Measurements from ENCODE around the gene SMARCC2. TPM values are rescaled to one million over a fixed set of nuclear protein-coding genes. Genes with fewer than 3 reads are reported as not detected.
"Not testable (repeated sequence)": the region's sequence is repeated elsewhere in the genome, so short reads cannot be mapped to it uniquely, and the experiment has no call there.

Gene SMARCC2
- total RNA-seq, 2 donors from 2014 or later, result 127 to 129 TPM

DNA sequence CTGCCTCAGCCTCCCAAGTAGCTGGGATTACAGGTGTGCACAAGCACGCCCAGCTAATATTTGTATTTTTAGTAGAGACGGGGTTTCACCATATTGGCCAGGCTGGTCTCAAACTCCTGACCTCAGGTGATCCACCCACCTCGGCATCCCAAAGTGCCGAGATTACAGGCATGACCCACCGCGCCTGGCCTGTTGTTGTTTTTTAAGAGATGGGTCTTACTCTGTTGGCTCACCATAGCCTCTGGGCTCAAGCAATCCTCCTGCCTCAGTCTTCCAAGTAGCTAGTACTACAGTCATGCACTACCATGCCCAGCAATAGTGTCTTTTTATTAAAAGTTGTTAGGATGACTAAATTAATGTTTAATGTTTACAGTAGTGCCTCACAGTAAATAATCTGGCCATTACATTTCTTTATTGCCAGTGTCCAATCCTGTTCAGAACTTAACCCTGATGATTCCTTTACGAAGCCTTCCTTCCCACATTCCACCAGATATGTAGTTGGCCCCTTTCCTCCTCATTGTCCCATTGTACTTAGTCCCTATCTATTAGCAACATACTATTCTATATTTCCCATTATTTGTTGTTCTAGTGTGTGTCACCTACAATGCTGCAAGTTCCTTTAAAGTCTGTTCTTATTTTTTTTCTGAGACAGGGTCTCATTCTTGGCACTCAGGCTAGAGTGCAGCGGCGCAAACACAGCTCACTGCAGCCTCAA, 8.8 kb upstream of the SMARCC2 start:
- no peak overlapping the region for H3K27ac ChIP-seq (ENCODE audit: low read depth, low read length)
- H3K27ac Mint-ChIP-seq, result peak overlapping the region; percentile 57
- no peak overlapping the region for H3K4me3 Mint-ChIP-seq
- DNase-seq, result no peak
- H3K27me3 ChIP-seq (ENCODE audit: control insufficient read depth, insufficient read depth, low read length, poor library complexity, severe bottlenecking), result no peaks in the 10 kb centered on the region
- no peak overlapping the region for H3K9ac ChIP-seq (ENCODE audit: extremely low read depth, low read length, poor library complexity, severe bottlenecking)
- 92 to 94% methylated on average over 7 to 9 of the region's 9 CpGs for WGBS, 2 experiments (ENCODE audit: insufficient coverage in 1 of 2, insufficient read length in 1 of 2)
- H3K4me1 Mint-ChIP-seq, result no peaks in the 10 kb centered on the region
- no peaks in the 10 kb centered on the region for H3K4me1 ChIP-seq (ENCODE audit: control insufficient read depth, insufficient read depth, low read length)
- H3K9me3 Mint-ChIP-seq, result no peaks in the 10 kb centered on the region
- no peaks in the 10 kb centered on the region for H3K27me3 Mint-ChIP-seq (ENCODE audit: insufficient read depth)
- peaks cover 12% of the 10 kb centered on the region for H3K36me3 Mint-ChIP-seq (ENCODE audit: low read depth)
- no peak overlapping the region for H3K4me3 ChIP-seq (ENCODE audit: low read length)
- TF ChIP-seq, protein P1, sequence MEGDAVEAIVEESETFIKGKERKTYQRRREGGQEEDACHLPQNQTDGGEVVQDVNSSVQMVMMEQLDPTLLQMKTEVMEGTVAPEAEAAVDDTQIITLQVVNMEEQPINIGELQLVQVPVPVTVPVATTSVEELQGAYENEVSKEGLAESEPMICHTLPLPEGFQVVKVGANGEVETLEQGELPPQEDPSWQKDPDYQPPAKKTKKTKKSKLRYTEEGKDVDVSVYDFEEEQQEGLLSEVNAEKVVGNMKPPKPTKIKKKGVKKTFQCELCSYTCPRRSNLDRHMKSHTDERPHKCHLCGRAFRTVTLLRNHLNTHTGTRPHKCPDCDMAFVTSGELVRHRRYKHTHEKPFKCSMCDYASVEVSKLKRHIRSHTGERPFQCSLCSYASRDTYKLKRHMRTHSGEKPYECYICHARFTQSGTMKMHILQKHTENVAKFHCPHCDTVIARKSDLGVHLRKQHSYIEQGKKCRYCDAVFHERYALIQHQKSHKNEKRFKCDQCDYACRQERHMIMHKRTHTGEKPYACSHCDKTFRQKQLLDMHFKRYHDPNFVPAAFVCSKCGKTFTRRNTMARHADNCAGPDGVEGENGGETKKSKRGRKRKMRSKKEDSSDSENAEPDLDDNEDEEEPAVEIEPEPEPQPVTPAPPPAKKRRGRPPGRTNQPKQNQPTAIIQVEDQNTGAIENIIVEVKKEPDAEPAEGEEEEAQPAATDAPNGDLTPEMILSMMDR (conservative IDR thresholded peaks at IDR 0.05), result no peak
- peaks cover 6% of the 10 kb centered on the region for H3K36me3 ChIP-seq (ENCODE audit: control insufficient read depth, insufficient read depth, low read length)
- H3K9me3 ChIP-seq (ENCODE audit: control insufficient read depth, low read length), result no peaks in the 10 kb centered on the region

- peaks cover 12% of the 10 kb centered on the region for H3K36me3 Mint-ChIP-seq (ENCODE audit: low read depth)
- H3K4me3 Mint-ChIP-seq; H3K27me3 Mint-ChIP-seq (ENCODE audit: insufficient read depth); H3K9me3 ChIP-seq (ENCODE audit: control insufficient read depth, low read length); DNase-seq; H3K36me3 ChIP-seq (ENCODE audit: control insufficient read depth, insufficient read depth, low read length); H3K9me3 Mint-ChIP-seq; H3K27me3 ChIP-seq (ENCODE audit: control insufficient read depth, insufficient read depth, low read length, poor library complexity, severe bottlenecking); H3K27ac ChIP-seq (ENCODE audit: low read depth, low read length); H3K27ac Mint-ChIP-seq; H3K4me1 ChIP-seq (ENCODE audit: control insufficient read depth, insufficient read depth, low read length); H3K4me3 ChIP-seq (ENCODE audit: low read length); H3K4me1 Mint-ChIP-seq; H3K9ac ChIP-seq (ENCODE audit: extremely low read depth, low read length, poor library complexity, severe bottlenecking): not testable (repeated sequence)
- WGBS, 2 experiments (ENCODE audit: insufficient coverage in 1 of 2, insufficient read length in 1 of 2), result 93 to 96% methylated on average over 7 to 11 of the region's 11 CpGs
Measured at GRCh38 chr12:56196818-56197550, 7.7 kb upstream of the SMARCC2 start.

DNA sequence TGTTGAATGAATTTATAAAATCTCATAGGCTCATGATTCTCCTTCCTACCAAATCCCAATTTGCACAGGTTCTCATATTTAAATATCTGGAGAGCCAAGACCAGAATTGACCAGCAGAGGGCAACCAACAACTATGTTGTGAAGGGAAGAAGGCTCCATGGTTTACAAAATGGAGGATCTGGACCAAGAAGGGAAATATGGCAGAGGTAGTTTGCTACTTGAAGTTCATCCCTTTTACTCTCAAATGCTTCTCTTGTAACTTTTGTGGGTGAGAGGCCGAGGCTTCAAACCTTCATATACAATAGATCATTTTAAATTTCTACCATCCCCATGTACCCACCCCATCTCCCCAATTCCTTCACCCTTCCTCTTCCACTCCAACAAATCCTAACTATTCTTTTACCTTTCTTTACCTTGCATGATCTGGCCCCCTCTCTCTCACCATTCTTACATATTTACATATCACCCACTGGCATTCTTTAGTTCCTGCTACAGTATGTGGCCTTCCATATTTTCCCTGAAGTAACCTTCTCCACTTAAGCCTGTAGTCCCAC, 3.8 kb upstream of the SMARCC2 start:
- H3K27ac ChIP-seq (ENCODE audit: low read depth, low read length), result no peak overlapping the region
- TF ChIP-seq, protein P1 (conservative IDR thresholded peaks at IDR 0.05), result peak; percentile 89

More for the DNA sequence above, 3.8 kb upstream of the SMARCC2 start:
- no peaks in the 10 kb centered on the region for H3K4me1 ChIP-seq (ENCODE audit: control insufficient read depth, insufficient read depth, low read length)
- peaks cover 6% of the 10 kb centered on the region for H3K36me3 ChIP-seq (ENCODE audit: control insufficient read depth, insufficient read depth, low read length)
- 20 to 57% methylated on average over 1 of the region's 1 CpG for WGBS, 2 experiments (ENCODE audit: insufficient coverage in 1 of 2, insufficient read length in 1 of 2)
- H3K4me1 Mint-ChIP-seq, result peaks cover 4% of the 10 kb centered on the region
- no peaks in the 10 kb centered on the region for H3K9me3 Mint-ChIP-seq
- H3K9ac ChIP-seq (ENCODE audit: extremely low read depth, low read length, poor library complexity, severe bottlenecking), result no peak overlapping the region
- H3K27me3 ChIP-seq (ENCODE audit: control insufficient read depth, insufficient read depth, low read length, poor library complexity, severe bottlenecking), result no peaks in the 10 kb centered on the region
- peaks cover 12% of the 10 kb centered on the region for H3K36me3 Mint-ChIP-seq (ENCODE audit: low read depth)
- H3K4me3 Mint-ChIP-seq, result no peak overlapping the region
- H3K4me3 ChIP-seq (ENCODE audit: low read length), result no peak overlapping the region
- H3K9me3 ChIP-seq (ENCODE audit: control insufficient read depth, low read length), result no peaks in the 10 kb centered on the region
- peak; percentile 92 for DNase-seq
- H3K27me3 Mint-ChIP-seq (ENCODE audit: insufficient read depth), result no peaks in the 10 kb centered on the region
- H3K27ac Mint-ChIP-seq, result peak overlapping the region; percentile 78
